CD14-positive monocyte (primary cell): ENCODE results near the gene PKDCC. TPM values are rescaled to one million over a fixed set of nuclear protein-coding genes. Genes with fewer than 3 reads are reported as not detected.

Experiments used
- DNase-seq, 3 donors: peaks; one replicate each; pipeline ENCODE4 v3.0.0-alpha.2; 2011 to 2022
- H2AFZ ChIP-seq: 2 replicates; pipeline ENCODE4 v1.6.0; 2012; ENCODE audit warnings: mild to moderate bottlenecking, low read depth, low read length, inconsistent platforms; ENCODE audit not compliant: insufficient read depth, poor library complexity, severe bottlenecking
- H3K27ac ChIP-seq, 2 donors: 1 replicate in 1 of 2; 2 replicates in 1 of 2; pipeline ENCODE4 v1.5.1; 2012 to 2013; ENCODE audit warnings: low read length in 2 of 2, control low read depth in 1 of 2, inconsistent platforms in 1 of 2, low read depth in 1 of 2, mild to moderate bottlenecking in 1 of 2
- H3K27me3 ChIP-seq, 2 donors: one replicate each; pipeline versions ENCODE4 v1.6.0 to v1.6.1; 2011 to 2013; ENCODE audit warnings: low read length in 2 of 2; ENCODE audit not compliant: control insufficient read depth in 2 of 2, insufficient read depth in 2 of 2
- H3K36me3 ChIP-seq, 2 donors: replicated peaks in 1 of 2; 1 replicate in 1 of 2; 2 replicates in 1 of 2; pipeline versions ENCODE4 v1.5.1 to v1.6.1; 2012 to 2013; ENCODE audit warnings: low read length in 2 of 2, control low read depth in 1 of 2, inconsistent platforms in 1 of 2, mild to moderate bottlenecking in 1 of 2; ENCODE audit not compliant: insufficient read depth in 2 of 2, control insufficient read depth in 1 of 2
- H3K4me1 ChIP-seq, 2 donors: 1 replicate in 1 of 2; 2 replicates in 1 of 2; pipeline versions ENCODE4 v1.5.1 to v1.6.1; 2012 to 2013; ENCODE audit warnings: low read length in 2 of 2, control low read depth in 1 of 2, inconsistent platforms in 1 of 2, mild to moderate bottlenecking in 1 of 2, moderate library complexity in 1 of 2; ENCODE audit not compliant: insufficient read depth in 2 of 2, control insufficient read depth in 1 of 2
- H3K4me2 ChIP-seq: replicated peaks from 2 replicates; pipeline ENCODE3; 2012; ENCODE audit warnings: low read length, moderate library complexity, mild to moderate bottlenecking; ENCODE audit not compliant: poor library complexity, severe bottlenecking; ENCODE audit errors: extremely low read depth
- H3K4me3 ChIP-seq, 3 experiments: fragments of 200-600 bp in 1 of 3; sonication (generic) in 1 of 3; replicated peaks in 1 of 3; 1 replicate in 2 of 3; 2 replicates in 1 of 3; pipeline ENCODE4 v1.5.1; 2011 to 2013; ENCODE audit warnings: low read length in 3 of 3, mild to moderate bottlenecking in 3 of 3, control low read depth in 2 of 3, low read depth in 2 of 3, inconsistent platforms in 1 of 3, moderate library complexity in 1 of 3
- H3K79me2 ChIP-seq: 2 replicates; pipeline ENCODE4 v1.6.0; 2012; ENCODE audit warnings: mild to moderate bottlenecking, control low read depth, inconsistent platforms, low read length, moderate library complexity; ENCODE audit not compliant: insufficient read depth
- H3K9ac ChIP-seq: 2 replicates; pipeline ENCODE4 v1.6.0; 2017; ENCODE audit warnings: low read length, mild to moderate bottlenecking; ENCODE audit not compliant: insufficient read depth, poor library complexity, severe bottlenecking
- H3K9me3 ChIP-seq, 2 donors: replicated peaks in 1 of 2; 1 replicate in 1 of 2; 2 replicates in 1 of 2; pipeline versions ENCODE4 v1.5.1 to v1.6.1; 2012 to 2013; ENCODE audit warnings: low read length in 2 of 2, control low read depth in 1 of 2; ENCODE audit not compliant: control insufficient read depth in 1 of 2, insufficient read depth in 1 of 2
- H4K20me1 ChIP-seq: 2 replicates; pipeline ENCODE4 v1.6.0; 2012; ENCODE audit warnings: mild to moderate bottlenecking, low read length, control low read depth, moderate library complexity; ENCODE audit not compliant: insufficient read depth
- H3K27ac Mint-ChIP-seq, 7 donors: one replicate each; pipeline ENCODE4 v1.8.0; 2020; ENCODE audit warnings: mild to moderate bottlenecking in 7 of 7, mixed read lengths in 7 of 7, moderate library complexity in 6 of 7, inconsistent platforms in 2 of 7
- H3K27me3 Mint-ChIP-seq, 3 donors: one replicate each; pipeline ENCODE4 v1.8.0; 2021 to 2022; ENCODE audit warnings: low read depth in 3 of 3, mild to moderate bottlenecking in 3 of 3, mixed read lengths in 3 of 3, moderate library complexity in 3 of 3, inconsistent platforms in 1 of 3
- H3K36me3 Mint-ChIP-seq, 2 donors: one replicate each; pipeline ENCODE4 v1.8.0; 2020; ENCODE audit warnings: mixed read lengths in 2 of 2, inconsistent platforms in 1 of 2, mild to moderate bottlenecking in 1 of 2
- H3K4me1 Mint-ChIP-seq: one replicate; pipeline ENCODE4 v1.8.0; 2020; ENCODE audit warnings: mild to moderate bottlenecking, mixed read lengths
- H3K4me3 Mint-ChIP-seq, 2 donors: one replicate each; pipeline ENCODE4 v1.8.0; 2020; ENCODE audit warnings: mild to moderate bottlenecking in 2 of 2, mixed read lengths in 2 of 2, moderate library complexity in 1 of 2
- H3K9me3 Mint-ChIP-seq, 7 donors: one replicate each; pipeline ENCODE4 v1.8.0; 2020 to 2022; ENCODE audit warnings: mixed read lengths in 7 of 7, mild to moderate bottlenecking in 6 of 7, moderate library complexity in 6 of 7, inconsistent platforms in 2 of 7
- CTCF ChIP-seq: fragments of 200-600 bp; IDR thresholded peaks from one replicate; pipeline ENCODE4 v1.8.0; 2022; ENCODE audit warnings: antibody characterized with exemption, mild to moderate bottlenecking
- WGBS: methylation state at CpG from one replicate; pipeline ENCODE4 v1.1.5; 2013; ENCODE audit warnings: missing lambda C conversion rate; ENCODE audit not compliant: insufficient coverage; 5-methylcytosine and 5-hydroxymethylcytosine counted together
- intact Hi-C, 2 donors: fragments of 100-400 bp; cut with micrococcal nuclease; formaldehyde crosslinking; loops; one replicate each; pipeline versions ENCODE4 v1.15.0 to v1.15.1; 2023
- polyA plus RNA-seq, 3 donors: library from polyadenylated mRNA; depleted of rRNA in 1 of 3; unstranded in 2 of 3; stranded (reverse) in 1 of 3; fragments of 300-500 nt in 2 of 3; fragments of >200 nt in 1 of 3; fragmentation: Illumina TruSeq in 2 of 3; gene quantifications; 1 replicate in 2 of 3; 2 replicates in 1 of 3; pipeline ENCODE4 v1.2.3, GENCODE V29; 2012 to 2021

Gene PKDCC
- polyA plus RNA-seq, 3 donors = not detected

- TF ChIP-seq CTCF = no peak
- intact Hi-C loops = loop anchor here in 1 of 2 donors (2.0 kb wide), 1 partner anchor 218 kb away; no protein-coding TSS in a partner anchor
- H3K4me1 ChIP-seq = peaks cover 5% of the 10 kb centered on the region in 2 donors
- no peak overlapping the region for H3K4me3 ChIP-seq
- H3K27ac ChIP-seq = no peak overlapping the region
- Mint-ChIP-seq H3K27ac (no peak overlapping the region), H3K4me3 (no peak overlapping the region), H3K4me1 (peaks cover 10% of the 10 kb centered on the region), H3K9me3 (no peaks in the 10 kb centered on the region), H3K27me3 (peaks cover 0 to 16% (median 7%) of the 10 kb centered on the region in 3 donors), H3K36me3 (peaks cover 0 to 2% of the 10 kb centered on the region in 2 donors)
- H3K9me3 ChIP-seq = no peaks in the 10 kb centered on the region
- no CpG with 5 or more reads among the region's 3 CpGs for WGBS
- DNase-seq = no peak
- H4K20me1 ChIP-seq = no peaks in the 10 kb centered on the region
- H3K9ac ChIP-seq = no peak overlapping the region
- H3K27me3 ChIP-seq = no peaks in the 10 kb centered on the region
- H3K36me3 ChIP-seq = no peaks in the 10 kb centered on the region
- no peak overlapping the region for H2AFZ ChIP-seq
- H3K79me2 ChIP-seq = no peaks in the 10 kb centered on the region
- H3K4me2 ChIP-seq = no peak overlapping the region
Observed at GRCh38 chr2:42087137-42087856, 39.5 kb downstream of the PKDCC start.

GRCh38 chr2:42087857-42088195, 40.0 kb downstream of the PKDCC start:
- no peak overlapping the region for H3K27ac Mint-ChIP-seq
- Histone ChIP-seq H3K4me1 (peaks cover 10 to 11% of the 10 kb centered on the region in 2 donors), H3K4me3 (no peak overlapping the region), H3K9ac (no peak overlapping the region), H3K9me3 (no peaks in the 10 kb centered on the region), H3K36me3 (no peaks in the 10 kb centered on the region), H3K27ac (no peak overlapping the region), H3K27me3 (no peaks in the 10 kb centered on the region), H4K20me1 (no peaks in the 10 kb centered on the region), H2AFZ (no peak overlapping the region), H3K79me2 (no peaks in the 10 kb centered on the region), H3K4me2 (no peak overlapping the region)
- peaks cover 0 to 2% of the 10 kb centered on the region in 2 donors for H3K36me3 Mint-ChIP-seq
- no peak for TF ChIP-seq CTCF
- peaks cover 0 to 16% (median 7%) of the 10 kb centered on the region in 3 donors for H3K27me3 Mint-ChIP-seq
- 0% methylated on average over 1 of the region's 2 CpGs for WGBS
- H3K4me3 Mint-ChIP-seq = no peak overlapping the region
- H3K9me3 Mint-ChIP-seq = no peaks in the 10 kb centered on the region
- DNase-seq = no peak
- intact Hi-C loops = loop anchor here in 1 of 2 donors (2.0 kb wide), 1 partner anchor 219 kb away; no protein-coding TSS in a partner anchor
- H3K4me1 Mint-ChIP-seq = peaks cover 14% of the 10 kb centered on the region
